OCI-LY1 (cell line): ENCODE data around the gene GAS2L2.

Experiments used
- EZH2 ChIP-seq: fragments of 200-600 bp; sonication (generic), shearing (Covaris generic); IDR thresholded peaks from 2 replicates; pipeline ENCODE4 v1.8.0; 2017; ENCODE audit warnings: borderline replicate concordance, mixed run types, mild to moderate bottlenecking, antibody characterized with exemption, low read length, moderate library complexity, mixed read lengths
- TF ChIP-seq, protein P1 (sequence below): fragments of 200-600 bp; sonication (generic), shearing (Covaris generic); IDR thresholded peaks from 2 replicates; pipeline ENCODE4 v1.5.1; 2017; ENCODE audit warnings: mild to moderate bottlenecking, antibody characterized with exemption, low read length, moderate library complexity, mixed read lengths

- TF ChIP-seq, protein P1, sequence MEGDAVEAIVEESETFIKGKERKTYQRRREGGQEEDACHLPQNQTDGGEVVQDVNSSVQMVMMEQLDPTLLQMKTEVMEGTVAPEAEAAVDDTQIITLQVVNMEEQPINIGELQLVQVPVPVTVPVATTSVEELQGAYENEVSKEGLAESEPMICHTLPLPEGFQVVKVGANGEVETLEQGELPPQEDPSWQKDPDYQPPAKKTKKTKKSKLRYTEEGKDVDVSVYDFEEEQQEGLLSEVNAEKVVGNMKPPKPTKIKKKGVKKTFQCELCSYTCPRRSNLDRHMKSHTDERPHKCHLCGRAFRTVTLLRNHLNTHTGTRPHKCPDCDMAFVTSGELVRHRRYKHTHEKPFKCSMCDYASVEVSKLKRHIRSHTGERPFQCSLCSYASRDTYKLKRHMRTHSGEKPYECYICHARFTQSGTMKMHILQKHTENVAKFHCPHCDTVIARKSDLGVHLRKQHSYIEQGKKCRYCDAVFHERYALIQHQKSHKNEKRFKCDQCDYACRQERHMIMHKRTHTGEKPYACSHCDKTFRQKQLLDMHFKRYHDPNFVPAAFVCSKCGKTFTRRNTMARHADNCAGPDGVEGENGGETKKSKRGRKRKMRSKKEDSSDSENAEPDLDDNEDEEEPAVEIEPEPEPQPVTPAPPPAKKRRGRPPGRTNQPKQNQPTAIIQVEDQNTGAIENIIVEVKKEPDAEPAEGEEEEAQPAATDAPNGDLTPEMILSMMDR: no peak
- no peak for TF ChIP-seq EZH2
Measured at GRCh38 chr17:35745246-35745645, 7.8 kb downstream of the GAS2L2 start.
